ENCODE measurements around the gene BCAS3. TPM values are rescaled to one million over a fixed set of nuclear protein-coding genes. Genes with fewer than 3 reads are reported as not detected.
"Not testable (repeated sequence)": the region's sequence is repeated elsewhere in the genome, so short reads cannot be mapped to it uniquely, and the experiment has no call there.

The BCAS3 gene
- total and polyA plus RNA-seq, 2 experiments from 2014 or later: 18.0 to 20.2 TPM

DNA sequence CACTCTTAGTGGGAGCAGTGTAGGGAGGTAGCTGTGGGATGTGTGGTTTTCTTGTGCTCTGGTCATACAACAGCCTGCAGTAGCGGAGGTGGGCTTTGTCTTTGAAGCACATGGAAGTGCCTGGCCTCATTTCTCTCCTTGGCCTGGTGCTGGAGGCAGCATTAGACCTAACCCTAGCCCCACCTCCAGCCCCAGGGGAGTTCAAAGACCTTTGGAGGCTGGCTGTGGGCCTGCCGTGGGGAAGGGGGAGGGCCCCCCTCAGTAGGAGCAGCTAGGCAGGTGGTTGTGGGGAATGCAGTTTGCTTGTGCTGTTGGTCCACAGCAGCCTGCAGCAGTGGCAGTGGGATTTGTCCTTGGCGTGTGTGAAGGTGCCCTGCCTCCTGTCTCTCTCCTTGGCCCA lies 91.7 kb downstream of the BCAS3 start:
- Histone ChIP-seq H3K36me3 (ENCODE audit: low read depth) (no peaks in the 10 kb centered on the region), H3K79me2 (ENCODE audit: insufficient read depth) (no peaks in the 10 kb centered on the region), H3K9ac (no peak overlapping the region), H3K4me2 (ENCODE audit: unreplicated experiment) (no peak overlapping the region), H3K4me1 (ENCODE audit: insufficient read depth) (no peaks in the 10 kb centered on the region), H3K9me3 (ENCODE audit: low read depth) (no peaks in the 10 kb centered on the region), H3K27ac (no peak overlapping the region), H4K20me1 (ENCODE audit: insufficient read depth) (no peaks in the 10 kb centered on the region), H3K4me3 (no peak overlapping the region), H3K27me3 (replicated peaks; ENCODE audit: insufficient read depth) (no peaks in the 10 kb centered on the region), H2AFZ (no peak overlapping the region), H3K9me2 (ENCODE audit: insufficient read depth) (no peaks in the 10 kb centered on the region), H3F3A (ENCODE audit: insufficient read depth) (no peaks in the 10 kb centered on the region)
- 88 to 89% methylated on average over 3 of the region's 3 CpGs for WGBS, 2 experiments (ENCODE audit: low coverage in 1 of 2, low lambda C conversion rate in 2 of 2, missing lambda C conversion rate in 2 of 2)
- no peak for TF ChIP-seq EZH2 (IDR thresholded peaks at IDR 0.05; ENCODE audit: insufficient read depth, poor library complexity, severe bottlenecking)
- TF ChIP-seq EZH2phosphoT487 (IDR thresholded peaks at IDR 0.05; ENCODE audit: insufficient read depth, low read depth): no peak
- no peak for DNase-seq
- in situ Hi-C loops (cut with MboI): no loop called here

DNA sequence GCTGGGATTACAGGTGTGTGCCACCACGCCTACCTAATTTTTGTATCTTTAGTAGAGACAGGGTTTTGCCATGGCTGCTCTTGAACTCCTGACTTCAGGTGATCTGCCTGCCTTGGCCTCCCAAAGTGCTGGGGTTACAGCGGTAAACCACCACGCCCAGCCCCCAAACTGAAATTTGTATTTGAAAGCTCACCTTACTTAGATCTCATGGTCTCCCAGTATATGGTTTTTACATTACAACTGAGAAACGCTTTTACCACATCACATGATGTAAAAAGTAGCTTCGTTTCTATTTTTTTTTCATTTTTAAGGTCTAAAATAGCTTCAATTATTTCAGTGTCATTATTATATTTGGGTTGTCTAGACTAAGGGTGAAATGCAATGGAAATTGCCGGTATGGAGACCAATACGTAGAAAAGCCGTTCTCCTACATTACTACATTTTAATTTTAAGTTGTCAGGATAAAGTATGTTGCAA lies 93.3 kb downstream of the BCAS3 start:
- Histone ChIP-seq H3K36me3 (ENCODE audit: low read depth) (no peaks in the 10 kb centered on the region), H3K27ac (no peak overlapping the region), H2AFZ (no peak overlapping the region), H3K4me1 (ENCODE audit: insufficient read depth) (no peaks in the 10 kb centered on the region), H3K9me2 (ENCODE audit: insufficient read depth) (no peaks in the 10 kb centered on the region), H3K9me3 (ENCODE audit: low read depth) (no peaks in the 10 kb centered on the region), H3K4me2 (ENCODE audit: unreplicated experiment) (no peak overlapping the region), H3F3A (ENCODE audit: insufficient read depth) (no peaks in the 10 kb centered on the region), H4K20me1 (ENCODE audit: insufficient read depth) (no peaks in the 10 kb centered on the region), H3K9ac (no peak overlapping the region), H3K27me3 (replicated peaks; ENCODE audit: insufficient read depth) (no peaks in the 10 kb centered on the region), H3K79me2 (ENCODE audit: insufficient read depth) (no peaks in the 10 kb centered on the region), H3K4me3 (no peak overlapping the region)
- DNase-seq: no peak
- TF ChIP-seq EZH2phosphoT487 (IDR thresholded peaks at IDR 0.05; ENCODE audit: insufficient read depth, low read depth) (no peak), EZH2 (IDR thresholded peaks at IDR 0.05; ENCODE audit: insufficient read depth, poor library complexity, severe bottlenecking) (no peak)
- in situ Hi-C loops (cut with MboI): no loop called here
- 87 to 88% methylated on average over 8 of the region's 8 CpGs for WGBS, 2 experiments (ENCODE audit: low coverage in 1 of 2, low lambda C conversion rate in 2 of 2, missing lambda C conversion rate in 2 of 2)

DNA sequence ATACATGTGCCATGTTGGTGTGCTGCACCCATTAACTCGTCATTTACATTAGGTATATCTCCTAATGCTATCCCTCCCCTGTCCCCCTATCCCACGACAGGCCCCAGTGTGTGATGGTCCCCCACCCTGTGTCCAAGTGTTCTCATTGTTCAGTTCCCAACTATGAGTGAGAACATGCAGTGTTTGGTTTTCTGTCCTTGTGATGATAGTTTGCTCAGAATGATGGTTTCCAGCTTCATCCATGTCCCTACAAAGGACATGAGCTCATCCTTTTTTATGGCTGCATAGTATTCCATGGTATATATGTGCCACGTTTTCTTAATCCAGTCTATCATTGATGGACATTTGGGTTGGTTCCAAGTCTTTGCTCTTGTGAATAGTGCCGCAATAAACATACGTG lies 94.0 kb downstream of the BCAS3 start:
- H3K79me2 ChIP-seq (ENCODE audit: insufficient read depth); H3K4me3 ChIP-seq; H3K4me1 ChIP-seq (ENCODE audit: insufficient read depth); H3K9me2 ChIP-seq (ENCODE audit: insufficient read depth); H3K9me3 ChIP-seq (ENCODE audit: low read depth); H3K4me2 ChIP-seq (ENCODE audit: unreplicated experiment); H2AFZ ChIP-seq; H3F3A ChIP-seq (ENCODE audit: insufficient read depth); in situ Hi-C loops (cut with MboI); DNase-seq; H3K36me3 ChIP-seq (ENCODE audit: low read depth); H3K9ac ChIP-seq; H4K20me1 ChIP-seq (ENCODE audit: insufficient read depth); H3K27me3 ChIP-seq (replicated peaks; ENCODE audit: insufficient read depth); H3K27ac ChIP-seq: not testable (repeated sequence)
- 71 to 78% methylated on average over 5 of the region's 5 CpGs for WGBS, 2 experiments (ENCODE audit: low coverage in 1 of 2, low lambda C conversion rate in 2 of 2, missing lambda C conversion rate in 2 of 2)

DNA sequence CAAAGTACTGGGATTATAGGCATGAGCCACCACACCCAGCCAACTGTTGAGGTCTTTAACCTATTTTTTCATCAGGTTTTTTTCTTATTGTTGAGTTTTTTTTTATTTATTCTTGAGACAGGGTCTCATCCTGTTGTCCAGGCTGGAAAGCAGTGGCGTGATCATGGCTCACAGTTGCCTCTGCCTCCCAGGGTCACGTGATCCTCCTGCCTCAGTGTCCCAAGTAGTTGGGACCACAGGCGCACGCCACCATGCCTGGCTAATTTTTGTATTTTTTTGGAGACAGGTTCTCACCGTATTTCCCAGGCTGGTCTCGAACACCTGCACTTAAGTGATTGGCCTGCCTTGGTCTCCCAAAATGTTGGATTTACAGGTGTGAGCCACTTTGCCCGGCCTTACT lies 95.9 kb downstream of the BCAS3 start:
- no peak overlapping the region for H3K4me2 ChIP-seq (ENCODE audit: unreplicated experiment)
- H3K4me3 ChIP-seq: no peak overlapping the region
- H3K27ac ChIP-seq: no peak overlapping the region
- H3K36me3 ChIP-seq (ENCODE audit: low read depth): no peaks in the 10 kb centered on the region
- in situ Hi-C loops (cut with MboI): no loop called here
- DNase-seq: no peak
- H3K27me3 ChIP-seq (replicated peaks; ENCODE audit: insufficient read depth): no peaks in the 10 kb centered on the region
- no peaks in the 10 kb centered on the region for H4K20me1 ChIP-seq (ENCODE audit: insufficient read depth)
- no peaks in the 10 kb centered on the region for H3K79me2 ChIP-seq (ENCODE audit: insufficient read depth)
- H3K9ac ChIP-seq: no peak overlapping the region
- H3K9me3 ChIP-seq (ENCODE audit: low read depth): no peaks in the 10 kb centered on the region
- H3K4me1 ChIP-seq (ENCODE audit: insufficient read depth): no peaks in the 10 kb centered on the region
- no peak for TF ChIP-seq EZH2phosphoT487 (IDR thresholded peaks at IDR 0.05; ENCODE audit: insufficient read depth, low read depth)
- no peak for TF ChIP-seq EZH2 (IDR thresholded peaks at IDR 0.05; ENCODE audit: insufficient read depth, poor library complexity, severe bottlenecking)
- H3F3A ChIP-seq (ENCODE audit: insufficient read depth): no peaks in the 10 kb centered on the region
- 85 to 91% methylated on average over 7 of the region's 7 CpGs for WGBS, 2 experiments (ENCODE audit: low coverage in 1 of 2, low lambda C conversion rate in 2 of 2, missing lambda C conversion rate in 2 of 2)
- no peaks in the 10 kb centered on the region for H3K9me2 ChIP-seq (ENCODE audit: insufficient read depth)
- no peak overlapping the region for H2AFZ ChIP-seq

DNA sequence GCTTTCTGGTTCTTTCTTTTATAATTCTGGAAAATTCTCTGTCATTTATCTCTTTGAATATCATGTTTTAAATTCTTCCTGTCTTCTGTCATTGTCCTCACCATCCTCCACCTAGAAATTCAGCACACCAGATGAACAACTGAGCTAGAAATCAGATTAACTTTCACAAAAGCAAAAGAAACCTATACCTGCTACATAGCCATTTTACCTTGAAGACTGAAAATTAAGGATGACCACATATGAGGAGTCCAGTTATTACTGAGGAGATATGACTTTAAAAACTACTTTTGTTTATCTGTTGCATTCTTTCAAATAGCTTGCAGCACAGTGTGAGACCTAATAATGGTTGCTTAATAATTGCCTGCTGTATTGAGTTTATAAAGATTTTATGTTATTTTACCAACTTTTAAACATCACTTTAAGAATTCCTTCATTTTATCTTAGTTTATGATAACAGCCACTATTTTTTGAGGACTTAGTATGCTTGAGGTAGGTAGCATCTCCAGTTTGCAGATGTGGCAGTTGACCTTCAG lies 104.3 kb downstream of the BCAS3 start:
- in situ Hi-C loops (cut with MboI): no loop called here
- TF ChIP-seq EZH2phosphoT487 (IDR thresholded peaks at IDR 0.05; ENCODE audit: insufficient read depth, low read depth) (no peak), EZH2 (IDR thresholded peaks at IDR 0.05; ENCODE audit: insufficient read depth, poor library complexity, severe bottlenecking) (no peak)

More for the DNA sequence above, 104.3 kb downstream of the BCAS3 start:
- Histone ChIP-seq H2AFZ (no peak overlapping the region), H3K79me2 (ENCODE audit: insufficient read depth) (no peaks in the 10 kb centered on the region), H3K9me3 (ENCODE audit: low read depth) (no peaks in the 10 kb centered on the region), H3K4me1 (ENCODE audit: insufficient read depth) (no peaks in the 10 kb centered on the region), H3K27me3 (replicated peaks; ENCODE audit: insufficient read depth) (no peaks in the 10 kb centered on the region), H3K27ac (no peak overlapping the region), H3K9me2 (ENCODE audit: insufficient read depth) (no peaks in the 10 kb centered on the region), H3K4me2 (ENCODE audit: unreplicated experiment) (no peak overlapping the region), H3K36me3 (ENCODE audit: low read depth) (no peaks in the 10 kb centered on the region), H3F3A (ENCODE audit: insufficient read depth) (no peaks in the 10 kb centered on the region), H3K9ac (no peak overlapping the region), H3K4me3 (no peak overlapping the region), H4K20me1 (ENCODE audit: insufficient read depth) (no peaks in the 10 kb centered on the region)
- DNase-seq: no peak
